CMK (cell line): ENCODE data around the gene CYGB.

Experiments used
- DNase-seq: peaks from one replicate; pipeline ENCODE4 v3.0.0-alpha.2; 2010; ENCODE audit warnings: low read depth

Gene CYGB

GRCh38 chr17:76550712-76551615 lies 13.5 kb upstream of the CYGB start:
- DNase-seq = no peak

- DNase-seq = no peak
Observed at GRCh38 chr17:76549539-76549938, 12.0 kb upstream of the CYGB start.

- no peak for DNase-seq
Observed at GRCh38 chr17:76549215-76549518, 11.7 kb upstream of the CYGB start.

GRCh38 chr17:76548378-76549214 lies 11.1 kb upstream of the CYGB start:
- DNase-seq = no peak

GRCh38 chr17:76547642-76548202 lies 10.2 kb upstream of the CYGB start:
- DNase-seq = no peak

GRCh38 chr17:76547183-76547641 lies 9.7 kb upstream of the CYGB start:
- no peak for DNase-seq

- DNase-seq = no peak
Observed at GRCh38 chr17:76546556-76547182, 9.2 kb upstream of the CYGB start.

- no peak for DNase-seq
Observed at GRCh38 chr17:76545918-76546555, 8.5 kb upstream of the CYGB start.

- DNase-seq = no peak
Observed at GRCh38 chr17:76544546-76545365, 7.2 kb upstream of the CYGB start.

GRCh38 chr17:76543826-76544545 lies 6.5 kb upstream of the CYGB start:
- DNase-seq = no peak

- DNase-seq = no peak
Observed at GRCh38 chr17:76543482-76543825, 5.9 kb upstream of the CYGB start.

GRCh38 chr17:76542984-76543383 lies 5.5 kb upstream of the CYGB start:
- DNase-seq = no peak

GRCh38 chr17:76542566-76542971 lies 5.1 kb upstream of the CYGB start:
- DNase-seq = no peak

GRCh38 chr17:76541739-76542454 lies 4.4 kb upstream of the CYGB start:
- no peak for DNase-seq

GRCh38 chr17:76540381-76541300 lies 3.1 kb upstream of the CYGB start:
- DNase-seq = no peak

- DNase-seq = no peak
Observed at GRCh38 chr17:76539631-76540271, 2.2 kb upstream of the CYGB start, which contains the start of gene PRCD. Gene PRCD (plus strand): TSS chr17:76540044. CDS start chr17:76540142, 98 bp downstream.

- DNase-seq = no peak
Observed at GRCh38 chr17:76538941-76539570, 1.5 kb upstream of the CYGB start.
